PC-3 (cell line): ENCODE results near the gene COL21A1.

Experiments used
- CTCF ChIP-seq: fragments of 300-600 bp; sonication (generic); conservative IDR thresholded peaks from 2 replicates; pipeline ENCODE4 v1.5.1; 2017; ENCODE audit warnings: antibody characterized with exemption, low read depth, mild to moderate bottlenecking, low read length
- EZH2 ChIP-seq: fragments of 300-600 bp; sonication (generic); IDR thresholded peaks from one replicate; pipeline ENCODE4 v1.6.1; 2017; ENCODE audit warnings: antibody characterized with exemption, mild to moderate bottlenecking, low read length; ENCODE audit not compliant: unreplicated experiment
- EZH2phosphoT487 ChIP-seq: fragments of 300-600 bp; sonication (generic); IDR thresholded peaks from 2 replicates; pipeline ENCODE4 v1.6.1; 2018; ENCODE audit warnings: mild to moderate bottlenecking, antibody characterized with exemption, low read length, borderline replicate concordance

GRCh38 chr6:56009636-56010035 is 237.7 kb downstream of the COL21A1 start:
- no peak for TF ChIP-seq EZH2phosphoT487
- no peak for TF ChIP-seq CTCF
- no peak for TF ChIP-seq EZH2
